Neural cell (in vitro differentiated cells): ENCODE data around the gene RFT1. TPM values are rescaled to one million over a fixed set of nuclear protein-coding genes. Genes with fewer than 3 reads are reported as not detected.

Experiments
- H2AFZ ChIP-seq: fragments of 200-600, 300-800 bp; sonication (generic), shearing (Covaris generic); 2 replicates; pipeline ENCODE4 v1.6.0; 2014; ENCODE audit warnings: low read depth, mild to moderate bottlenecking, antibody characterized with exemption, low read length, moderate library complexity
- H3F3A ChIP-seq: fragments of 200-600 bp; shearing (Covaris generic); 2 replicates; pipeline ENCODE4 v1.6.1; 2016; ENCODE audit warnings: mild to moderate bottlenecking, moderate library complexity, mixed read lengths, antibody characterized with exemption, low read length; ENCODE audit not compliant: insufficient read depth, poor library complexity, severe bottlenecking
- H3K27ac ChIP-seq: fragments of 200-600, 300-800 bp; sonication (generic), shearing (Covaris generic); 2 replicates; pipeline ENCODE4 v1.5.1; 2014; ENCODE audit warnings: mild to moderate bottlenecking, low read length, moderate library complexity
- H3K27me3 ChIP-seq: fragments of 300-800, 200-600 bp; sonication (generic), shearing (Covaris generic); 2 replicates; pipeline ENCODE4 v1.6.0; 2014; ENCODE audit warnings: mild to moderate bottlenecking, low read depth, low read length, moderate library complexity; ENCODE audit not compliant: insufficient read depth
- H3K36me3 ChIP-seq: fragments of 300-800, 200-600 bp; sonication (generic), shearing (Covaris generic); 2 replicates; pipeline ENCODE4 v1.5.1; 2014; ENCODE audit warnings: mild to moderate bottlenecking, antibody characterized with exemption, low read length, moderate library complexity; ENCODE audit not compliant: insufficient read depth
- H3K4me2 ChIP-seq: fragments of 300-800, 200-600 bp; sonication (generic), shearing (Covaris generic); 2 replicates; pipeline ENCODE4 v1.6.0; 2014; ENCODE audit warnings: mild to moderate bottlenecking, low read length
- H3K4me3 ChIP-seq: fragments of 300-800, 200-600 bp; sonication (generic), shearing (Covaris generic); 2 replicates; pipeline ENCODE4 v1.5.1; 2014; ENCODE audit warnings: mild to moderate bottlenecking, low read length, moderate library complexity
- H3K79me2 ChIP-seq: fragments of 200-600 bp; shearing (Covaris generic); replicated peaks from 2 replicates; pipeline ENCODE4 v1.6.0; 2014; ENCODE audit warnings: mild to moderate bottlenecking, low read length, moderate library complexity; ENCODE audit not compliant: insufficient read depth
- H3K9ac ChIP-seq: fragments of 300-800, 200-600 bp; sonication (generic), shearing (Covaris generic); 2 replicates; pipeline ENCODE4 v1.6.1; 2016; ENCODE audit warnings: mild to moderate bottlenecking, low read length, mixed read lengths
- H3K9me2 ChIP-seq: fragments of 200-600 bp; shearing (Covaris generic); 2 replicates; pipeline ENCODE4 v1.6.1; 2016; ENCODE audit warnings: mild to moderate bottlenecking, low read length, mixed read lengths; ENCODE audit not compliant: insufficient read depth
- H3K9me3 ChIP-seq: fragments of 200-600, 300-800 bp; sonication (generic), shearing (Covaris generic); 2 replicates; pipeline ENCODE4 v1.6.1; 2016; ENCODE audit warnings: mild to moderate bottlenecking, mixed run types, low read length, moderate library complexity, mixed read lengths
- H4K20me1 ChIP-seq: fragments of 200-600 bp; shearing (Covaris generic); 2 replicates; pipeline ENCODE4 v1.6.1; 2016; ENCODE audit warnings: mild to moderate bottlenecking, mixed run types; ENCODE audit not compliant: insufficient read depth
- CTCF ChIP-seq: fragments of 450-650 bp; IDR thresholded peaks from 2 replicates; pipeline ENCODE4 v1.5.1; 2014; ENCODE audit warnings: antibody characterized with exemption, mild to moderate bottlenecking, moderate library complexity; ENCODE audit not compliant: poor library complexity, severe bottlenecking
- EP300 ChIP-seq: fragments of 450-650 bp; conservative IDR thresholded peaks from 2 replicates; pipeline ENCODE4 v1.6.1; 2014; ENCODE audit warnings: antibody characterized with exemption, mild to moderate bottlenecking, moderate library complexity; ENCODE audit not compliant: poor library complexity, severe bottlenecking
- EZH2 ChIP-seq: fragments of 200-600, 300-800 bp; shearing (Covaris generic), sonication (generic); IDR thresholded peaks from 2 replicates; pipeline ENCODE4 v1.6.1; 2014; ENCODE audit warnings: antibody characterized with exemption, low read length, borderline replicate concordance, mild to moderate bottlenecking; ENCODE audit not compliant: insufficient read depth, poor library complexity, severe bottlenecking
- MXI1 ChIP-seq: fragments of 450-650 bp; conservative IDR thresholded peaks from 2 replicates; pipeline ENCODE4 v1.6.1; 2014; ENCODE audit warnings: antibody characterized with exemption, mild to moderate bottlenecking; ENCODE audit not compliant: poor library complexity, severe bottlenecking
- POLR2AphosphoS5 ChIP-seq: IDR thresholded peaks from 2 replicates; pipeline ENCODE4 v1.6.1; 2012
- RAD21 ChIP-seq: fragments of 450-650 bp; conservative IDR thresholded peaks from 2 replicates; pipeline ENCODE4 v1.6.1; 2014; ENCODE audit warnings: antibody characterized with exemption, mild to moderate bottlenecking, moderate library complexity
- REST ChIP-seq: IDR thresholded peaks from 2 replicates; pipeline ENCODE4 v1.6.1; 2012; ENCODE audit warnings: borderline replicate concordance
- SMC3 ChIP-seq: fragments of 450-650 bp; conservative IDR thresholded peaks from 2 replicates; pipeline ENCODE4 v1.6.1; 2014; ENCODE audit warnings: antibody characterized with exemption, mild to moderate bottlenecking, moderate library complexity; ENCODE audit not compliant: poor library complexity
- TAF1 ChIP-seq: IDR thresholded peaks from 2 replicates; pipeline ENCODE4 v1.6.1; 2012; ENCODE audit warnings: low read depth
- polyA plus RNA-seq: library from polyadenylated mRNA; depleted of rRNA; stranded (reverse); fragments of >200 nt; gene quantifications from 2 replicates; pipeline ENCODE4 v1.2.3, GENCODE V29; 2014

Gene RFT1
- polyA plus RNA-seq, 1 donor from 2014 or later: 6.1 TPM

DNA sequence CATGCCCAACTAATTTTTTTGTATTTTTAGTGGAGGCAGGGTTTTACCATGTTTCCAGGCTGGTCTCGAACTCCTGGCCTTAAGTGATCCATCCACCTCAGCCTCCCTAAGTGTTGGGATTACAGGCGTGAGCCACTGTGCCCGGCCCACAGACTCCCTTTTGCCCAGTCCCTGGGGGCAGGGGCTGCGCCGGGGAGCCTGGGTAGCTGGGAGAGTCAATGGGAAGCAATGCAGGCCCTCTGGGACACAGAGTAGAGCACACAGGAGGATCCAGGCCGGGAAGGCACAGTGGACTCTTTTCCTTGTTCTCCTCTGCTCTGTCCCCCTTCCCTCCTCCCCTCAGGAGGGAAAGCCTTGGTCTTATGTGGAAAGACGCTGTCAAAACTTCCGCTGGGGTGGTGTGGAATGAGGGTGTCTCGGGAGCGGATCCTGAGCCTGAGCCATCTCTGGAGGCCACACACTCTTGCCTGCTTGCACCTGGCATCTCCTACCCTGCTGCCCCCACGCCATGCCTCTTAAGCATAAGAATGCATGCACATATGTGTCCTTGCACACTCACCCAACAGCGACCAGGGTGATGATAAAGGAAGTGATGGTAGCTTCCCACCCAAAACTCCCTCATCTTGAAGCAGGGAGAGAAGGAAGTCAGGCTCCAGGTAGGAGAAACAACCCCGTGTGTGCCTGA lies 18.9 kb upstream of the RFT1 start:
- no peak overlapping the region for H2AFZ ChIP-seq

GRCh38 chr3:53147903-53148400 lies 17.7 kb upstream of the RFT1 start:
- Histone ChIP-seq H3K9me2 (no peaks in the 10 kb centered on the region), H2AFZ (no peak overlapping the region), H3K27ac (no peak overlapping the region), H3K9ac (no peak overlapping the region), H3K27me3 (no peaks in the 10 kb centered on the region), H3K79me2 (no peaks in the 10 kb centered on the region), H3F3A (no peaks in the 10 kb centered on the region), H3K9me3 (no peaks in the 10 kb centered on the region), H4K20me1 (no peaks in the 10 kb centered on the region), H3K36me3 (no peaks in the 10 kb centered on the region), H3K4me3 (no peak overlapping the region), H3K4me2 (no peak overlapping the region)
- TF ChIP-seq REST: no peak
- TF ChIP-seq SMC3: no peak
- no peak for TF ChIP-seq RAD21
- no peak for TF ChIP-seq EZH2
- no peak for TF ChIP-seq TAF1
- TF ChIP-seq MXI1: no peak

More for the DNA sequence above, 18.9 kb upstream of the RFT1 start:
- Histone ChIP-seq H3K4me3 (no peak overlapping the region), H3K27me3 (no peaks in the 10 kb centered on the region), H3F3A (no peaks in the 10 kb centered on the region), H3K9me2 (no peaks in the 10 kb centered on the region), H3K27ac (no peak overlapping the region), H3K79me2 (no peaks in the 10 kb centered on the region), H3K9ac (no peak overlapping the region), H4K20me1 (no peaks in the 10 kb centered on the region), H3K9me3 (no peaks in the 10 kb centered on the region), H3K4me2 (no peak overlapping the region), H3K36me3 (no peaks in the 10 kb centered on the region)
- no peak for TF ChIP-seq RAD21
- no peak for TF ChIP-seq CTCF
- TF ChIP-seq TAF1: no peak
- TF ChIP-seq EZH2: no peak
- no peak for TF ChIP-seq MXI1
- no peak for TF ChIP-seq EP300
- no peak for TF ChIP-seq SMC3
- no peak for TF ChIP-seq REST
- no peak for TF ChIP-seq POLR2AphosphoS5
